HCT116 (cell line): ENCODE data around the gene ADGRA3. TPM values are rescaled to one million over a fixed set of nuclear protein-coding genes. Genes with fewer than 3 reads are reported as not detected.

Source experiments
- ATAC-seq: fragments of 200-7000 bp; cut with Tn5 transposase; 2 replicates; pipeline ENCODE4 v1.9.1; 2020; ENCODE audit warnings: mild to moderate bottlenecking, moderate library complexity
- BruUV-seq: library from RNA; stranded (reverse); fragments of 400-500 nt; replicated peaks from 2 replicates; lab custom pipeline; 2021; lab: Mats Ljungman, UMichigan
- CTCF ChIA-PET: fragments of 300-600 bp; sonication (Branson Sonifier 250); formaldehyde crosslinking; loops from one replicate; lab custom pipeline; 2021; ENCODE audit warnings: antibody characterized with exemption; lab: Charles Lee
- POLR2A ChIA-PET: fragments of 300-600, 350-600 bp; sonication (Branson Sonifier 250); formaldehyde crosslinking; loops from one replicate; lab custom pipeline; 2021; ENCODE audit warnings: antibody characterized with exemption; lab: Charles Lee
- RAD21 ChIA-PET, 2 experiments: fragments of 300-600 bp; sonication (Branson Sonifier 250); formaldehyde crosslinking; loops; one replicate each; lab custom pipeline; 2023; ENCODE audit warnings: low total read pairs in 2 of 2; ENCODE audit not compliant: uncharacterized antibody in 2 of 2, unreplicated experiment in 2 of 2, low non-redundant PET in 1 of 2; lab: Charles Lee
- DNase-seq: peaks from one replicate; pipeline ENCODE4 v3.0.0-alpha.2; 2010; ENCODE audit warnings: low read depth, low spot score
- H2AFZ ChIP-seq: fragments of 200-600 bp; shearing (Covaris generic), sonication (generic); 2 replicates; pipeline ENCODE4 v1.6.1; 2017; ENCODE audit warnings: low read depth, mixed run types, mixed read lengths, antibody characterized with exemption, low read length; ENCODE audit not compliant: poor library complexity, severe bottlenecking
- H3K27ac ChIP-seq: 2 replicates; pipeline ENCODE4 v1.5.1; 2012; ENCODE audit warnings: low read depth, low read length
- H3K27me3 ChIP-seq: fragments of 200-600 bp; sonication (generic); 2 replicates; pipeline ENCODE4 v1.6.1; 2016; ENCODE audit warnings: mixed run types, low read length, mixed read lengths; ENCODE audit not compliant: insufficient read depth
- H3K36me3 ChIP-seq, 2 experiments: fragments of 200-500 bp in 1 of 2; fragments of 200-600 bp in 1 of 2; sonication (Bioruptor generic) in 1 of 2; sonication (generic) in 1 of 2; 2 replicates each; pipeline versions ENCODE4 v1.5.1 to v1.6.1; 2014 to 2016; ENCODE audit warnings: low read length in 2 of 2, inconsistent platforms in 1 of 2, mixed read lengths in 1 of 2, mixed run types in 1 of 2; ENCODE audit not compliant: insufficient read depth in 2 of 2, control insufficient read depth in 1 of 2
- H3K4me1 ChIP-seq, 2 experiments: fragments of 200-600 bp in 1 of 2; sonication (generic) in 1 of 2; 2 replicates each; pipeline versions ENCODE4 v1.5.1 to v1.6.1; 2012 to 2017; ENCODE audit warnings: low read length in 2 of 2, inconsistent platforms in 1 of 2, mild to moderate bottlenecking in 1 of 2, mixed read lengths in 1 of 2, mixed run types in 1 of 2, moderate library complexity in 1 of 2; ENCODE audit not compliant: insufficient read depth in 2 of 2, control insufficient read depth in 1 of 2
- H3K4me2 ChIP-seq: fragments of 200-600 bp; sonication (generic); 2 replicates; pipeline ENCODE4 v1.6.1; 2017; ENCODE audit warnings: mixed run types, low read length, mixed read lengths
- H3K4me3 ChIP-seq, 2 experiments: fragments of 200-600 bp in 1 of 2; sonication (generic) in 1 of 2; replicated peaks in 1 of 2; 2 replicates each; pipeline ENCODE4 v1.5.1; 2011 to 2016; ENCODE audit warnings: low read length in 2 of 2, control low read depth in 1 of 2, low read depth in 1 of 2, mild to moderate bottlenecking in 1 of 2, mixed read lengths in 1 of 2, mixed run types in 1 of 2
- H3K79me2 ChIP-seq: fragments of 200-600 bp; sonication (generic); 2 replicates; pipeline ENCODE4 v1.6.1; 2017; ENCODE audit warnings: mild to moderate bottlenecking, mixed run types, low read length, moderate library complexity, mixed read lengths; ENCODE audit not compliant: insufficient read depth
- H3K9ac ChIP-seq: fragments of 200-600 bp; sonication (generic); 2 replicates; pipeline ENCODE4 v1.6.1; 2016; ENCODE audit warnings: low read length, mixed read lengths
- H3K9me2 ChIP-seq: fragments of 200-600 bp; sonication (generic), shearing (Covaris generic); 2 replicates; pipeline ENCODE4 v1.6.1; 2017; ENCODE audit warnings: mixed run types, mild to moderate bottlenecking, moderate library complexity; ENCODE audit not compliant: insufficient read depth
- H3K9me3 ChIP-seq, 2 experiments: fragments of 200-500 bp in 1 of 2; fragments of 200-600 bp in 1 of 2; sonication (Bioruptor generic) in 1 of 2; sonication (generic) in 1 of 2; 2 replicates each; pipeline ENCODE4 v1.6.1; 2014 to 2017; ENCODE audit warnings: low read length in 2 of 2, mixed read lengths in 2 of 2, inconsistent platforms in 1 of 2, low read depth in 1 of 2, mild to moderate bottlenecking in 1 of 2, mixed run types in 1 of 2, moderate library complexity in 1 of 2; ENCODE audit not compliant: control insufficient read depth in 1 of 2, insufficient read depth in 1 of 2
- H4K20me1 ChIP-seq: fragments of 200-600 bp; sonication (generic), shearing (Covaris generic); 2 replicates; pipeline ENCODE4 v1.6.1; 2017; ENCODE audit warnings: mixed run types, mild to moderate bottlenecking, moderate library complexity; ENCODE audit not compliant: insufficient read depth
- CBX3 ChIP-seq: IDR thresholded peaks from 2 replicates; pipeline ENCODE4 v1.6.1; 2012; ENCODE audit warnings: low read depth
- FOSL1 ChIP-seq: IDR thresholded peaks from 2 replicates; pipeline ENCODE4 v1.6.1; 2012; ENCODE audit warnings: low read depth
- MAX ChIP-seq: IDR thresholded peaks from 2 replicates; pipeline ENCODE4 v1.6.1; 2012
- RAD21 ChIP-seq: IDR thresholded peaks from 2 replicates; pipeline ENCODE4 v1.6.1; 2012; ENCODE audit warnings: low read depth, mild to moderate bottlenecking
- SP1 ChIP-seq: IDR thresholded peaks from 2 replicates; pipeline ENCODE4 v1.6.1; 2012; ENCODE audit warnings: low read depth
- SRF ChIP-seq: IDR thresholded peaks from 2 replicates; pipeline ENCODE4 v1.6.1; 2012; ENCODE audit warnings: low read depth
- ZNF274 ChIP-seq: fragments of 200-500 bp; sonication (Bioruptor generic); IDR thresholded peaks from 2 replicates; pipeline ENCODE4 v1.6.1; 2014; ENCODE audit warnings: mild to moderate bottlenecking, low read depth, low read length, inconsistent platforms
- intact Hi-C: fragments of 100-400 bp; cut with micrococcal nuclease; formaldehyde crosslinking; loops from 2 replicates; pipeline ENCODE4 v1.10.0; 2022
- total RNA-seq: library from RNA; stranded (reverse); gene quantifications from one replicate; pipeline ENCODE4 v1.2.1, GENCODE V29; 2021; ENCODE audit not compliant: unreplicated experiment

The ADGRA3 gene
- total RNA-seq, 1 experiment from 2014 or later: 43.0 TPM

GRCh38 chr4:22457348-22457747, 58.5 kb downstream of the ADGRA3 start:
- CTCF ChIA-PET: no interaction called here
- H4K20me1 ChIP-seq: no peaks in the 10 kb centered on the region; the same call in 1 of the 2 replicates
- no TSS peak for BruUV-seq

GRCh38 chr4:22456291-22456690, 59.6 kb downstream of the ADGRA3 start:
- Histone ChIP-seq H3K4me3 (no peak overlapping the region), H3K9me2 (no peaks in the 10 kb centered on the region), H3K79me2 (no peaks in the 10 kb centered on the region; the same call in 1 of the 2 replicates), H3K4me1 (peaks cover 5 to 8% of the 10 kb centered on the region in 2 experiments; a peak in 2 of 4 replicates), H4K20me1 (no peaks in the 10 kb centered on the region; the same call in 1 of the 2 replicates), H3K27me3 (no peaks in the 10 kb centered on the region), H3K9ac (no peak overlapping the region), H3K27ac (no peak overlapping the region), H2AFZ (no peak overlapping the region), H3K4me2 (no peak overlapping the region), H3K9me3 (no peaks in the 10 kb centered on the region), H3K36me3 (peaks cover 0 to 3% of the 10 kb centered on the region in 2 experiments; a peak in 1 of 4 replicates)
- ATAC-seq (no peak), DNase-seq (no peak)
- intact Hi-C loops: no loop called here
- CTCF ChIA-PET: no interaction called here
- TF ChIP-seq CBX3 (no peak), MAX (no peak)
- POLR2A ChIA-PET: no interaction called here
- BruUV-seq: no TSS peak
- RAD21 ChIA-PET: no interaction called here

More at GRCh38 chr4:22457348-22457747, 58.5 kb downstream of the ADGRA3 start:
- Histone ChIP-seq H3K9me2 (no peaks in the 10 kb centered on the region), H3K4me1 (peaks cover 5 to 8% of the 10 kb centered on the region in 2 experiments; a peak in 2 of 4 replicates), H3K4me3 (no peak overlapping the region), H3K9ac (no peak overlapping the region), H3K36me3 (peaks cover 0 to 3% of the 10 kb centered on the region in 2 experiments; a peak in 1 of 4 replicates), H2AFZ (no peak overlapping the region), H3K79me2 (no peaks in the 10 kb centered on the region; the same call in 1 of the 2 replicates), H3K27me3 (no peaks in the 10 kb centered on the region), H3K27ac (no peak overlapping the region), H3K4me2 (no peak overlapping the region), H3K9me3 (no peaks in the 10 kb centered on the region)
- ChIA-PET RAD21 (no interaction called here), POLR2A (no interaction called here)
- ATAC-seq (no peak), DNase-seq (no peak)
- intact Hi-C loops: no loop called here
- no peak for TF ChIP-seq ZNF274
- TF ChIP-seq SP1: no peak
- TF ChIP-seq SRF: no peak
- TF ChIP-seq FOSL1: no peak
- TF ChIP-seq RAD21: no peak
- no peak for TF ChIP-seq CBX3
